Fibroblast of the aortic adventitia (primary cell): Measurements from ENCODE around the gene IQUB. TPM values are rescaled to one million over a fixed set of nuclear protein-coding genes. Genes with fewer than 3 reads are reported as not detected.

Experiments
- DNase-seq: peaks from one replicate; pipeline ENCODE4 v3.0.0-alpha.2; 2010; ENCODE audit warnings: low read depth
- H3K4me3 ChIP-seq: 2 replicates; pipeline ENCODE4 v1.5.1; 2011; ENCODE audit warnings: low read depth, mild to moderate bottlenecking, control low read depth, low read length, moderate library complexity
- CTCF ChIP-seq: IDR thresholded peaks from 2 replicates; pipeline ENCODE4 v1.5.1; 2011; ENCODE audit warnings: mild to moderate bottlenecking, low read length, control low read depth, inconsistent platforms; ENCODE audit not compliant: insufficient read depth
- total RNA-seq: library from RNA; depleted of rRNA; stranded (reverse); fragments of >200 nt; gene quantifications from 2 replicates; pipeline ENCODE4 v1.2.3, GENCODE V29; 2012; ENCODE audit warnings: low replicate concordance

Gene IQUB
- total RNA-seq, 1 donor = 0.81 TPM

GRCh38 chr7:123548406-123548805 lies 14.0 kb upstream of the IQUB start:
- H3K4me3 ChIP-seq = no peak overlapping the region

GRCh38 chr7:123539871-123540270 lies 5.5 kb upstream of the IQUB start:
- no peak for TF ChIP-seq CTCF
- DNase-seq = no peak

More at GRCh38 chr7:123548406-123548805, 14.0 kb upstream of the IQUB start:
- DNase-seq = no peak
- no peak for TF ChIP-seq CTCF

GRCh38 chr7:123538897-123539296 lies 4.5 kb upstream of the IQUB start:
- H3K4me3 ChIP-seq = no peak overlapping the region
- no peak for DNase-seq
- TF ChIP-seq CTCF = no peak

More at GRCh38 chr7:123539871-123540270, 5.5 kb upstream of the IQUB start:
- no peak overlapping the region for H3K4me3 ChIP-seq

GRCh38 chr7:123538189-123538714 lies 3.9 kb upstream of the IQUB start:
- no peak overlapping the region for H3K4me3 ChIP-seq
- no peak for TF ChIP-seq CTCF
- peak; percentile 67 for DNase-seq

- TF ChIP-seq CTCF = peak; percentile 48
- DNase-seq = peak; percentile 49
- no peak overlapping the region for H3K4me3 ChIP-seq
These were observed 2.7 kb upstream of the IQUB start for GRCh38 chr7:123537026-123537642.

GRCh38 chr7:123535517-123535916 lies 1.1 kb upstream of the IQUB start:
- DNase-seq = no peak
- TF ChIP-seq CTCF = no peak
- peak overlapping the region; percentile 58 for H3K4me3 ChIP-seq
